A673 (cell line): ENCODE data around the gene CADPS2. TPM values are rescaled to one million over a fixed set of nuclear protein-coding genes. Genes with fewer than 3 reads are reported as not detected.

Experiments
- BruUV-seq: library from RNA; stranded (reverse); fragments of 400-500 nt; replicated peaks from 2 replicates; lab custom pipeline; 2021; lab: Mats Ljungman, UMichigan
- CTCF ChIA-PET: fragments of 300-600 bp; sonication (Branson Sonifier 250); formaldehyde crosslinking; loops from one replicate; lab custom pipeline; 2022; ENCODE audit warnings: antibody characterized with exemption; lab: Charles Lee
- POLR2A ChIA-PET: fragments of 300-600 bp; sonication (Branson Sonifier 250); formaldehyde crosslinking; loops from one replicate; lab custom pipeline; 2022; ENCODE audit warnings: antibody characterized with exemption; ENCODE audit not compliant: low non-redundant PET; lab: Charles Lee
- DNase-seq: peaks from one replicate; pipeline ENCODE4 v3.0.0-alpha.2; 2015; ENCODE audit warnings: low spot score
- H3K27ac ChIP-seq: fragments of 200-600 bp; sonication (generic); 2 replicates; pipeline ENCODE4 v1.5.1; 2016; ENCODE audit warnings: mixed run types, low read depth, mild to moderate bottlenecking, mixed read lengths, antibody characterized with exemption, low read length; ENCODE audit not compliant: poor library complexity, severe bottlenecking
- H3K27me3 ChIP-seq: fragments of 200-600 bp; sonication (generic); replicated peaks from 2 replicates; pipeline ENCODE4 v1.6.1; 2017; ENCODE audit warnings: mixed run types, low read depth, mild to moderate bottlenecking, mixed read lengths, antibody characterized with exemption, low read length; ENCODE audit not compliant: insufficient read depth, poor library complexity
- H3K36me3 ChIP-seq: fragments of 200-600 bp; sonication (generic); 2 replicates; pipeline ENCODE4 v1.6.1; 2016; ENCODE audit warnings: mixed run types, mild to moderate bottlenecking, mixed read lengths, antibody characterized with exemption, low read length; ENCODE audit not compliant: insufficient read depth, poor library complexity, severe bottlenecking
- H3K4me1 ChIP-seq: fragments of 200-600 bp; sonication (generic); 2 replicates; pipeline ENCODE4 v1.6.1; 2017; ENCODE audit warnings: mixed run types, mild to moderate bottlenecking, mixed read lengths, antibody characterized with exemption, low read length; ENCODE audit not compliant: insufficient read depth, poor library complexity, severe bottlenecking
- H3K4me3 ChIP-seq: fragments of 200-600 bp; sonication (generic); 2 replicates; pipeline ENCODE4 v1.5.1; 2016; ENCODE audit warnings: low read depth, mixed run types, mild to moderate bottlenecking, mixed read lengths, low read length; ENCODE audit not compliant: poor library complexity, severe bottlenecking
- H3K9me3 ChIP-seq: fragments of 200-600 bp; sonication (generic); 2 replicates; pipeline ENCODE4 v1.6.1; 2016; ENCODE audit warnings: mixed run types, low read depth, mild to moderate bottlenecking, mixed read lengths, antibody characterized with exemption, low read length; ENCODE audit not compliant: poor library complexity, severe bottlenecking
- CTCF ChIP-seq: fragments of 300-800, 200-600 bp; sonication (generic); conservative IDR thresholded peaks from 2 replicates; pipeline ENCODE4 v1.5.1; 2017; ENCODE audit warnings: low read depth, mild to moderate bottlenecking, antibody characterized with exemption, low read length, moderate library complexity, mixed read lengths
- EZH2 ChIP-seq: fragments of 200-600 bp; sonication (generic); IDR thresholded peaks from 2 replicates; pipeline ENCODE4 v1.6.1; 2017; ENCODE audit warnings: borderline replicate concordance, low read depth, mild to moderate bottlenecking, mixed read lengths, antibody characterized with exemption, low read length; ENCODE audit not compliant: poor library complexity, severe bottlenecking
- intact Hi-C: fragments of 100-400 bp; cut with micrococcal nuclease; formaldehyde crosslinking; loops from one replicate; pipeline ENCODE4 v1.10.0; 2022; ENCODE audit not compliant: unreplicated experiment
- total RNA-seq: library from RNA; stranded (reverse); gene quantifications from 2 replicates; pipeline ENCODE4 v1.2.3, GENCODE V29; 2021

CADPS2 gene
- total RNA-seq, 1 experiment from 2014 or later, result 81.3 TPM

DNA sequence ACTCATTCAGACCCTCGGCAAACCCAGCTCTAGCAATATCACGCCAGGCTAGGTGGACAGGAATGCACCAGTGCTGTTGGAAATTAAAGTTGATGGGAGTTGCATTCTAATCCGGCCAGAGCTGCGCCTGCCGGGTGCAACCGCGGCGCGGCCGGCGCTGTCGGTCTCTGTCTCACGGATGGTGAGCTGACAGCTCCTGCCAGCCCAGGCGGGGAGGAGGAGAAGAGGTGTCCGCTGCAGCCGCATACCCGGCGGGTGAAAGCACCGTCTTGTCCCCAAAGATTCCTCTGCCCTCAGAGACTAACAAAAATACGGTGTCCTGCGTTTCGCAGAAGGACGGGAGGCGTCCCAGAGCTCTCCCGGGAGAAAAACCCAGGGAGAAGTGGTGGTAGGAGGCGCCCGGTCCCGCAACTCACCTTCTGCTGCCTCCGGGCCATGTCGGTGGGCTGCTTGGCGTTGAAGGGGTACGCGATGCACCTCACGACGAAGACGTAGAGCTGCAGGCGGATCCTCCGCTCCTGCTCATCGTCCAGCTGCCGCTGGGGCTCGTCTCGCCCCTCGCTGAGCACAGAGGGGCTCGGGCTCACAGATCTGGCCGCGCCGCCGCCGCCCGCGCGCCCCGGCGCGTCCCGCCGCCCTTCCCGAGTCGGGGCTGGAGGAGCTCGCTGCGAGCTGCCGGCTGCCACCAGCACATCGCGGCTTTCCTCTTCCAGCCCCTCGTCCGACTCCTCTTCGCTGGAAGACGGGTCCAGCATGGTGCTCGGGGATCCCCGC lies 490 bp downstream of the CADPS2 start:
- H3K9me3 ChIP-seq, result no peaks in the 10 kb centered on the region
- no peaks in the 10 kb centered on the region for H3K36me3 ChIP-seq
- POLR2A ChIA-PET, result interaction anchor here (0.7 kb wide), 1 partner anchor 168 kb away, joined by 3 read pairs; no protein-coding TSS in a partner anchor
- no peak for TF ChIP-seq CTCF
- no peak for TF ChIP-seq EZH2
- CTCF ChIA-PET, result interaction anchor here (0.6 kb wide), 1 partner anchor 337 kb away, joined by 3 read pairs; no protein-coding TSS in a partner anchor
- peaks cover 22% of the 10 kb centered on the region for H3K4me1 ChIP-seq
- intact Hi-C loops, result loop anchor here (5.0 kb wide), 5 partner anchors 82 to 583 kb away; partner anchors contain the start of gene FEZF1
- peak overlapping the region; percentile 93 for H3K27ac ChIP-seq
- BruUV-seq, result no TSS peak
- peak; percentile 67 for DNase-seq
- no peaks in the 10 kb centered on the region for H3K27me3 ChIP-seq
- peak overlapping the region; percentile 91 for H3K4me3 ChIP-seq

DNA sequence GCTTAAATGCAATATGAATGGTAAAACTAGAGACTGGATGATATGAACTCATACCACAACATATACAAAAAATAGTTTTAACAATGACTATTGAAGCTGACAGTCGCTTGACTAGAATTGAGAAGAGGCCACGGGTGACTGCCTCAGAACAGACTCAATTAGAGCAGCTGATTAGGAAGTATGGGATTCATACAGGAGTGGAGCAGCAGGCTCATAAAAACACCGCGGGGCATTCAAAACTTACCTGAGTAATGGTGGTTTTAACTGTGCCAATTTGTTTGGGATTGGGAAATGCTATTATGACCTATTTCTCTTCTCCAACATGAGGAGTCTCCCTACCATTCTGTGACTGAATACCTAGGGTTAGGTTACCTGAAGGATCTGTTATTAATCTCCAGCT lies 2.1 kb downstream of the CADPS2 start:
- no TSS peak for BruUV-seq
- CTCF ChIA-PET, result no interaction called here
- Histone ChIP-seq H3K27me3 (no peaks in the 10 kb centered on the region), H3K27ac (no peak overlapping the region), H3K4me3 (peak overlapping the region; percentile 91), H3K36me3 (no peaks in the 10 kb centered on the region), H3K4me1 (peaks cover 29% of the 10 kb centered on the region), H3K9me3 (no peaks in the 10 kb centered on the region)
- TF ChIP-seq CTCF (no peak), EZH2 (no peak)
- DNase-seq, result no peak
- intact Hi-C loops, result no loop called here
- POLR2A ChIA-PET, result no interaction called here

DNA sequence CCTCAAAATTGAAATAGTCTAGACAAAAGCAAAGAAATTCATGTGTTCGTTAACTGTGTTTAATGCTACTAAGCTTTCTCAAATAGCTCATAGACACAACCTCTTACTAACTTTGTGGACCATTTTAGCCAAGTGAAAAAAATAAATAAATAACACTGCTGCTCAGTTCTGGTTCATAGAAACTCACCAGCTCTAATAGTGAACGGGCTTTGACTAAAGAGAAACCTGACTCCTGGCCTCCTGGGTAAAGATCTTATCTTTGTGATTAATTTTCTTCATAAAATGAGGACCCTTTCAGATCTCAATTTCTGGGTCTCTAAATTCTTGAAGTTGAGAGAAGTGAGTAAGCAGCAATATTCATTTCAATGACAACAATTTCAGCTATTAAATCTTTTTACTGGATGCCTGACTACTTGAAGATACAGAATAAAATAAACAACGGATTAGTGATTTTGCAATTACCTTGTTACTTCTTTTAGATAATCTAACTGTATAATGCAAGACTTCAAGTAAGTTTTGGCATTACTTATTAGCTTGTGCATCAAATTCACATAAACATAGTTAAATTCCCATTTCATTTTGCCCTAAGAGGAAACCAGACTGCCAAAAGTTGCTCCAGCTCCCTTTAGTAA lies 3.1 kb downstream of the CADPS2 start:
- ChIA-PET POLR2A (no interaction called here), CTCF (no interaction called here)
- Histone ChIP-seq H3K4me1 (peaks cover 25% of the 10 kb centered on the region), H3K4me3 (peak overlapping the region; percentile 91), H3K9me3 (no peaks in the 10 kb centered on the region), H3K27ac (no peak overlapping the region), H3K27me3 (no peaks in the 10 kb centered on the region), H3K36me3 (no peaks in the 10 kb centered on the region)
- BruUV-seq, result no TSS peak
- TF ChIP-seq EZH2 (no peak), CTCF (no peak)
- no peak for DNase-seq
- intact Hi-C loops, result no loop called here
